H1 (cell line): ENCODE data around the gene FNDC3A. TPM values are rescaled to one million over a fixed set of nuclear protein-coding genes. Genes with fewer than 3 reads are reported as not detected.

Source experiments
- CTCF ChIA-PET: fragments of 300-600 bp; sonication (Branson Sonifier 250); formaldehyde crosslinking; loops from one replicate; lab custom pipeline; 2021; ENCODE audit not compliant: partially characterized antibody; lab: Charles Lee
- POLR2A ChIA-PET: fragments of 300-600 bp; sonication (Branson Sonifier 250); formaldehyde crosslinking; loops from one replicate; lab custom pipeline; 2021; ENCODE audit warnings: inconsistent platforms; ENCODE audit not compliant: partially characterized antibody; lab: Charles Lee
- DNase-seq, 2 experiments: peaks; one replicate each; pipeline versions ENCODE4 v3.0.0 to v3.0.0-alpha.2; 2010 to 2022; ENCODE audit warnings: low spot score in 2 of 2, low read depth in 1 of 2, mixed read lengths in 1 of 2
- FAIRE-seq: peaks from 2 replicates; lab custom pipeline; 2011; peaks lifted over from hg19 to GRCh38; lab: Jason Lieb, UNC
- H2AFZ ChIP-seq: 2 replicates; pipeline ENCODE4 v1.8.1; 2012; ENCODE audit warnings: low read length, inconsistent platforms
- H2AK5ac ChIP-seq: 2 replicates; pipeline ENCODE4 v1.6.1; 2013; ENCODE audit warnings: low read depth, low read length
- H2BK120ac ChIP-seq: replicated peaks from 2 replicates; pipeline ENCODE3; 2013; ENCODE audit warnings: low read depth, low read length, inconsistent platforms
- H2BK12ac ChIP-seq: 2 replicates; pipeline ENCODE4 v1.6.1; 2013; ENCODE audit warnings: low read depth, low read length
- H2BK15ac ChIP-seq: 2 replicates; pipeline ENCODE4 v1.6.1; 2013; ENCODE audit warnings: low read length
- H2BK20ac ChIP-seq: 2 replicates; pipeline ENCODE4 v1.6.1; 2013; ENCODE audit warnings: low read length
- H2BK5ac ChIP-seq: 2 replicates; pipeline ENCODE4 v1.6.1; 2013; ENCODE audit warnings: low read depth, low read length
- H3K14ac ChIP-seq: 2 replicates; pipeline ENCODE4 v1.6.1; 2013; ENCODE audit warnings: inconsistent platforms; ENCODE audit not compliant: insufficient read length
- H3K18ac ChIP-seq: 2 replicates; pipeline ENCODE4 v1.6.1; 2013; ENCODE audit warnings: low read length; ENCODE audit errors: extremely low read depth
- H3K23ac ChIP-seq: 2 replicates; pipeline ENCODE4 v1.6.1; 2013; ENCODE audit warnings: inconsistent platforms; ENCODE audit not compliant: insufficient read length
- H3K23me2 ChIP-seq: 2 replicates; pipeline ENCODE4 v1.6.1; 2013; ENCODE audit warnings: low read depth, low read length
- H3K27ac ChIP-seq: 2 replicates; pipeline ENCODE4 v1.6.1; 2011; ENCODE audit warnings: low read depth, low read length, inconsistent platforms
- H3K27me3 ChIP-seq, 4 experiments: replicated peaks in 1 of 4; 1 replicate in 1 of 4; 2 replicates in 3 of 4; pipeline versions ENCODE4 v1.6.1 to v1.8.1; 2011 to 2013; ENCODE audit warnings: low read length in 3 of 4, mild to moderate bottlenecking in 3 of 4, inconsistent platforms in 2 of 4, mixed read lengths in 2 of 4, moderate library complexity in 1 of 4; ENCODE audit not compliant: control insufficient read depth in 3 of 4, insufficient read depth in 3 of 4; ENCODE audit errors: extremely low read depth in 1 of 4
- H3K36me3 ChIP-seq, 4 experiments: 2 replicates each; pipeline versions ENCODE4 v1.6.1 to v1.8.1; 2011 to 2013; ENCODE audit warnings: mild to moderate bottlenecking in 4 of 4, low read length in 3 of 4, moderate library complexity in 2 of 4, control low read depth in 1 of 4, inconsistent platforms in 1 of 4; ENCODE audit not compliant: insufficient read depth in 4 of 4, control insufficient read depth in 2 of 4
- H3K4ac ChIP-seq: replicated peaks from 2 replicates; pipeline ENCODE3; 2013; ENCODE audit warnings: low read length, low read depth, mixed read lengths, inconsistent platforms; ENCODE audit not compliant: insufficient read length
- H3K4me1 ChIP-seq, 4 experiments: replicated peaks in 1 of 4; 1 replicate in 1 of 4; 2 replicates in 3 of 4; pipeline versions ENCODE4 v1.6.1 to v1.8.1; 2011 to 2013; ENCODE audit warnings: low read length in 3 of 4, inconsistent platforms in 2 of 4, mixed read lengths in 1 of 4; ENCODE audit not compliant: insufficient read depth in 4 of 4, control insufficient read depth in 3 of 4
- H3K4me2 ChIP-seq, 2 experiments: 2 replicates each; pipeline versions ENCODE4 v1.6.1 to v1.8.1; 2011 to 2013; ENCODE audit warnings: low read depth in 2 of 2, low read length in 2 of 2, control low read depth in 1 of 2, inconsistent platforms in 1 of 2, mild to moderate bottlenecking in 1 of 2; ENCODE audit not compliant: insufficient read depth in 1 of 2
- H3K4me3 ChIP-seq, 4 experiments: fragments of 200-600, 300-600 bp in 1 of 4; sonication (generic), shearing (Covaris generic), sonication (Bioruptor Twin) in 1 of 4; 2 replicates each; pipeline versions ENCODE4 v1.5.1 to v1.8.1; 2011 to 2016; ENCODE audit warnings: low read length in 4 of 4, low read depth in 3 of 4, control low read depth in 2 of 4, inconsistent platforms in 2 of 4, mild to moderate bottlenecking in 2 of 4, mixed read lengths in 1 of 4, moderate library complexity in 1 of 4; ENCODE audit not compliant: insufficient read depth in 2 of 4; ENCODE audit errors: extremely low read depth in 1 of 4
- H3K56ac ChIP-seq: replicated peaks from 2 replicates; pipeline ENCODE3; 2013; ENCODE audit warnings: low read depth, mild to moderate bottlenecking, mixed read lengths, low read length, inconsistent platforms; ENCODE audit not compliant: insufficient read length
- H3K79me1 ChIP-seq: 2 replicates; pipeline ENCODE4 v1.6.1; 2013; ENCODE audit warnings: low read depth, low read length, control low read depth
- H3K79me2 ChIP-seq, 2 experiments: 2 replicates each; pipeline versions ENCODE4 v1.6.1 to v1.8.1; 2012 to 2013; ENCODE audit warnings: low read length in 2 of 2, mild to moderate bottlenecking in 2 of 2, inconsistent platforms in 1 of 2; ENCODE audit not compliant: insufficient read depth in 2 of 2, control insufficient read depth in 1 of 2
- H3K9ac ChIP-seq, 4 experiments: replicated peaks in 1 of 4; 1 replicate in 1 of 4; 2 replicates in 3 of 4; pipeline versions ENCODE4 v1.6.1 to v1.8.1; 2011 to 2013; ENCODE audit warnings: low read depth in 3 of 4, low read length in 3 of 4, control low read depth in 2 of 4, mild to moderate bottlenecking in 2 of 4, moderate library complexity in 2 of 4, inconsistent platforms in 1 of 4; ENCODE audit errors: extremely low read depth in 1 of 4
- H3K9me3 ChIP-seq, 2 experiments: 2 replicates each; pipeline versions ENCODE4 v1.6.1 to v1.8.1; 2012 to 2013; ENCODE audit warnings: mild to moderate bottlenecking in 2 of 2, moderate library complexity in 2 of 2, control low read depth in 1 of 2, inconsistent platforms in 1 of 2, low read depth in 1 of 2, low read length in 1 of 2, mixed read lengths in 1 of 2; ENCODE audit not compliant: insufficient read depth in 2 of 2
- H4K20me1 ChIP-seq, 2 experiments: replicated peaks in 1 of 2; 2 replicates each; pipeline versions ENCODE3 to v1.8.1; 2011 to 2013; ENCODE audit warnings: inconsistent platforms in 2 of 2, low read length in 2 of 2, mild to moderate bottlenecking in 1 of 2; ENCODE audit not compliant: insufficient read depth in 2 of 2, control insufficient read depth in 1 of 2
- H4K5ac ChIP-seq: 2 replicates; pipeline ENCODE4 v1.6.1; 2013; ENCODE audit warnings: low read length, low read depth, mixed read lengths, inconsistent platforms; ENCODE audit not compliant: insufficient read length
- H4K8ac ChIP-seq: 2 replicates; pipeline ENCODE4 v1.8.0; 2013; ENCODE audit warnings: mild to moderate bottlenecking, moderate library complexity, low read length, inconsistent platforms; ENCODE audit not compliant: insufficient read depth; ENCODE audit errors: extremely low read depth
- H4K91ac ChIP-seq: replicated peaks from 2 replicates; pipeline ENCODE3; 2013; ENCODE audit warnings: low read length, mixed read lengths, inconsistent platforms; ENCODE audit not compliant: insufficient read length
- BACH1 ChIP-seq: IDR thresholded peaks from 2 replicates; pipeline ENCODE4 v1.6.1; 2012; ENCODE audit warnings: low read length, improper control_type of control experiment
- BCL11A ChIP-seq, 2 experiments: IDR thresholded peaks; one replicate each; pipeline ENCODE4 v1.6.1; 2011; ENCODE audit warnings: low read depth in 2 of 2, low read length in 2 of 2, mild to moderate bottlenecking in 2 of 2
- CHD2 ChIP-seq: IDR thresholded peaks from 2 replicates; pipeline ENCODE4 v1.6.1; 2012; ENCODE audit warnings: low read length, improper control_type of control experiment
- EZH2 ChIP-seq: fragments of 200-600 bp; sonication (generic); IDR thresholded peaks from 2 replicates; pipeline ENCODE4 v1.7.1; 2012; ENCODE audit warnings: low read depth, mild to moderate bottlenecking, moderate library complexity, low read length, inconsistent platforms; ENCODE audit not compliant: severe bottlenecking
- MAFK ChIP-seq: IDR thresholded peaks from 2 replicates; pipeline ENCODE4 v1.6.1; 2012; ENCODE audit warnings: low read depth, mild to moderate bottlenecking, improper control_type of control experiment, low read length
- POU5F1 ChIP-seq: IDR thresholded peaks from 2 replicates; pipeline ENCODE4 v1.6.1; 2011; ENCODE audit warnings: low read depth, mild to moderate bottlenecking, low read length, moderate library complexity
- RXRA ChIP-seq: IDR thresholded peaks from 2 replicates; pipeline ENCODE4 v1.6.1; 2011; ENCODE audit warnings: low read depth, mild to moderate bottlenecking, low read length, moderate library complexity; ENCODE audit not compliant: insufficient read depth
- USF2 ChIP-seq: IDR thresholded peaks from 2 replicates; pipeline ENCODE4 v1.6.1; 2011; ENCODE audit warnings: low read length, improper control_type of control experiment
- YY1 ChIP-seq: IDR thresholded peaks from 2 replicates; pipeline ENCODE4 v1.6.1; 2011; ENCODE audit warnings: low read depth, mild to moderate bottlenecking, low read length
- WGBS, 2 experiments: shearing (Covaris generic) in 1 of 2; methylation state at CpG; one replicate each; pipeline versions ENCODE4 v1.1.6 to v1.1.7; 2013 to 2015; ENCODE audit warnings: low lambda C conversion rate in 2 of 2, mixed read lengths in 2 of 2, inconsistent platforms in 1 of 2, low coverage in 1 of 2, missing lambda C conversion rate in 1 of 2; ENCODE audit not compliant: insufficient replicate concordance in 2 of 2, insufficient coverage in 1 of 2, insufficient read length in 1 of 2; ENCODE audit errors: extremely low coverage in 1 of 2, missing lambda C conversion rate in 1 of 2; 5-methylcytosine and 5-hydroxymethylcytosine counted together
- polyA plus RNA-seq, 7 experiments: library from polyadenylated mRNA; depleted of rRNA in 3 of 7; stranded (reverse) in 5 of 7; unstranded in 2 of 7; fragments of >200 nt in 5 of 7; fragments of 200-250 nt in 2 of 7; gene quantifications; 1 replicate in 5 of 7; 2 replicates in 1 of 7; 4 replicates in 1 of 7; pipeline versions ENCODE4 v1.2.1 to v1.2.3, GENCODE V29; 2011 to 2013; ENCODE audit warnings: missing spikeins in 2 of 7, mixed read lengths in 2 of 7
- total RNA-seq: library from RNA; stranded (reverse); fragmentation: NEBNext Ultra II Directional; extraction: Animal tissue kit (Norgen Biotek cat#: 25700); gene quantifications from 2 replicates; pipeline ENCODE4 v1.2.1, GENCODE V29; 2021

FNDC3A gene
- total and polyA plus RNA-seq, 2 of the 8 experiments (the other 6 are each of a cell fraction or from before 2014, with no cell fraction given): 14.6 to 26.0 TPM

- no peak overlapping the region for H4K5ac ChIP-seq
- H3K4ac ChIP-seq: no peak overlapping the region
- H3K79me2 ChIP-seq: no peaks in the 10 kb centered on the region
- WGBS, 2 experiments: 76% methylated on average over 3 of the region's 3 CpGs; no CpG with 5 or more reads in 1 of the 2 experiments
- H3K14ac ChIP-seq: no peak overlapping the region
- ChIA-PET CTCF (no interaction called here), POLR2A (no interaction called here)
- H3K27me3 ChIP-seq: no peaks in the 10 kb centered on the region
- FAIRE-seq (no peak), DNase-seq (no peak)
- H3K4me2 ChIP-seq: no peak overlapping the region
- H3K9me3 ChIP-seq: no peaks in the 10 kb centered on the region
- H3K4me3 ChIP-seq: no peak overlapping the region
- no peak for TF ChIP-seq BCL11A (IDR thresholded peaks at IDR 0.05; ENCODE audit: low read depth in 2 of 2, low read length in 2 of 2)
- no peak for TF ChIP-seq POU5F1
- no peak for TF ChIP-seq USF2
- no peak for TF ChIP-seq RXRA
- TF ChIP-seq EZH2: no peak
- TF ChIP-seq CHD2: no peak
- TF ChIP-seq BACH1: no peak
- no peak for TF ChIP-seq MAFK
- TF ChIP-seq YY1: no peak
- H2BK12ac ChIP-seq: no peak overlapping the region
- no peak overlapping the region for H4K8ac ChIP-seq
- H4K91ac ChIP-seq: no peak overlapping the region
- no peaks in the 10 kb centered on the region for H3K23me2 ChIP-seq
- H2AFZ ChIP-seq: no peak overlapping the region
- H3K36me3 ChIP-seq: no peaks in the 10 kb centered on the region; a peak in 1 of 8 replicates
- H4K20me1 ChIP-seq: no peaks in the 10 kb centered on the region
- H2AK5ac ChIP-seq: no peak overlapping the region
- H3K56ac ChIP-seq: no peak overlapping the region
- H3K9ac ChIP-seq: no peak overlapping the region
- no peak overlapping the region for H2BK120ac ChIP-seq
- no peaks in the 10 kb centered on the region; the same call in 1 of the 2 replicates for H3K79me1 ChIP-seq
- no peak overlapping the region for H3K23ac ChIP-seq
- H2BK20ac ChIP-seq: no peak overlapping the region
- H3K4me1 ChIP-seq: no peaks in the 10 kb centered on the region
- H2BK15ac ChIP-seq: no peak overlapping the region
- H3K18ac ChIP-seq: no peak overlapping the region
- no peak overlapping the region for H3K27ac ChIP-seq
- no peak overlapping the region for H2BK5ac ChIP-seq
Observed at GRCh38 chr13:49084961-49085360, 109.2 kb downstream of the FNDC3A start.
